ENCODE measurements around the gene POLRMT.

POLRMT gene

DNA sequence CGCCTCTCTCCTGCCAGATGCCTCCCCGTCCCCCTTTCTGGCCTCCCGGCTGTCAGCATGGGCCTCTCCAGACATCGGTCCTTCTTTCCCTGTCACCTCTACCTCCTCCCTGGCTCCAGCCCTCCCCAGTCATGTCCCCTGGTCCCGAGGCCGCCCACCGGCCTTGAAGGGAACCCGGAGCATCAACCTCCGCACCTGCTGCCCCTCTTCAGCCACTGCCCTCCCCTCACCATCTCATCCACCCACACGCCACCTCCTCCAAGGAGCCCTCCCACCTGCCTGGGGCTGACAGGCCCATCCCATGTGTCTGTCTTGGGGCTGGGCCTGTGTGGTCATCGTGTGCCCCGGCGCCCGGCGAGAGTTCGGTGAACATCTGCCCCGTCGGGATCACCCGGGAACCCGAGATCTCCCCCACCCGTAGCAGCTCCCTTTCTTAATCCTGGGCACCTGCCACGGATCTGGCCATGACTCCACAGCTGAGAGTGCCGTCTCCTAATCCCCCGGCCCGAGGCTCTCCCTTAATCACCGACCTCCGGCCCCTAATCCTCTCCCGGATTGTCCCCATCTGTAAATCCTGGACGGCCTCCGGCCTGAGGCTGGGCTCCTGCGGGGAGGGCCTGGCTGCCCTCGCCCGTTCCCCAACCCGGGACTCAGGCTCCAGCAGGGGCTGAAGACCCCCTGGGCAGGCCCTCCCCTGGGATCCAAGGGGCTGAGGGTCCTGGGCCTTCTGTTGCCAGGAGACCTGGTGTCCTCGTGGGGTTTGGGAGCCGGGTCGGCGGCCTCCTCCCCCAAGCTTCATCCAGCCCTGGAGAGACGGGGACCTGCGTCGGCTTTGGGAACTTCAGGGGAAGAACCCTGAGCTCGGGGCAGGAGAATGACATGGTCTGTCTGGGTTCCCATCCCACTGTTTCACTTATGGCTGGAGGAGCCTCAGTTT, 37.7 kb downstream of the POLRMT start:
- in situ Hi-C loops (cut with HindIII; ENCODE audit: low sequenced_read_pairs), result no loop called here
- TF ChIP-seq, protein P1, sequence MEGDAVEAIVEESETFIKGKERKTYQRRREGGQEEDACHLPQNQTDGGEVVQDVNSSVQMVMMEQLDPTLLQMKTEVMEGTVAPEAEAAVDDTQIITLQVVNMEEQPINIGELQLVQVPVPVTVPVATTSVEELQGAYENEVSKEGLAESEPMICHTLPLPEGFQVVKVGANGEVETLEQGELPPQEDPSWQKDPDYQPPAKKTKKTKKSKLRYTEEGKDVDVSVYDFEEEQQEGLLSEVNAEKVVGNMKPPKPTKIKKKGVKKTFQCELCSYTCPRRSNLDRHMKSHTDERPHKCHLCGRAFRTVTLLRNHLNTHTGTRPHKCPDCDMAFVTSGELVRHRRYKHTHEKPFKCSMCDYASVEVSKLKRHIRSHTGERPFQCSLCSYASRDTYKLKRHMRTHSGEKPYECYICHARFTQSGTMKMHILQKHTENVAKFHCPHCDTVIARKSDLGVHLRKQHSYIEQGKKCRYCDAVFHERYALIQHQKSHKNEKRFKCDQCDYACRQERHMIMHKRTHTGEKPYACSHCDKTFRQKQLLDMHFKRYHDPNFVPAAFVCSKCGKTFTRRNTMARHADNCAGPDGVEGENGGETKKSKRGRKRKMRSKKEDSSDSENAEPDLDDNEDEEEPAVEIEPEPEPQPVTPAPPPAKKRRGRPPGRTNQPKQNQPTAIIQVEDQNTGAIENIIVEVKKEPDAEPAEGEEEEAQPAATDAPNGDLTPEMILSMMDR (IDR thresholded peaks at IDR 0.05; ENCODE audit: low read depth, low read length, missing control alignments), result no peak
- H3K4me3 ChIP-seq (ENCODE audit: low read depth, low read length), result no peak overlapping the region
- DNase-seq (ENCODE audit: low read depth), result no peak

DNA sequence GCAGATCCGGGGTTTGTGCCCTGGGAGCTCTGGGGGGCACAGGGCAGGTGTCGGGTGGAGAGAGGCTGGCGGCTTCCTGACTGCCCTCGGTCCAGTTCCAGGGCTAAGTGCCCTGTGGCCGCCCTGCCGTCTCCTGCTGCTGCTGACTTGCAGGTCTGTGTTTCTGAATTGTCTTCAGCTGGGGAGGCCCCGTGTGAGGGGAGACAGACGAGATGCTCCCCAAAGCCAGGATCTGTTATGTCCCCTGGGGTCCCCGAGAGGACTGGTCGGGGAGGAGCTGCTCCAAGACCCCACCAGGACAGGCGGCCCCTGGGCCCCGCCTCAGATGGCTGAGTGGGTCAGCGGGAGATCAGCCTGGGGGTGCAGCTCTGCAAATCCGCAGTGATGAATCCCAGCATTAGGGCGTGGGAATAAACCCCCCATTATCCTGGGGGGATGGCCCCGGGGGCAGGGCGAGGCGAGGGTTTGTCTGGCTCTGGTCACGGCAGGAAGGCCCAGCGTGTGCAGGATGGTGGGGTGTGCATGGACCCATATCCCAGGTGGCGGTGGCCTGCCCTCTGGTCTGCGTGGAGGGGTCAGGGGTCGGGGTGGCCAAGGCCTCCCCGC, 39.0 kb downstream of the POLRMT start:
- TF ChIP-seq, protein P1 (IDR thresholded peaks at IDR 0.05; ENCODE audit: low read depth, low read length, missing control alignments), result no peak
- H3K4me3 ChIP-seq (ENCODE audit: low read depth, low read length), result no peak overlapping the region
- in situ Hi-C loops (cut with HindIII; ENCODE audit: low sequenced_read_pairs), result no loop called here
- DNase-seq (ENCODE audit: low read depth), result no peak

DNA sequence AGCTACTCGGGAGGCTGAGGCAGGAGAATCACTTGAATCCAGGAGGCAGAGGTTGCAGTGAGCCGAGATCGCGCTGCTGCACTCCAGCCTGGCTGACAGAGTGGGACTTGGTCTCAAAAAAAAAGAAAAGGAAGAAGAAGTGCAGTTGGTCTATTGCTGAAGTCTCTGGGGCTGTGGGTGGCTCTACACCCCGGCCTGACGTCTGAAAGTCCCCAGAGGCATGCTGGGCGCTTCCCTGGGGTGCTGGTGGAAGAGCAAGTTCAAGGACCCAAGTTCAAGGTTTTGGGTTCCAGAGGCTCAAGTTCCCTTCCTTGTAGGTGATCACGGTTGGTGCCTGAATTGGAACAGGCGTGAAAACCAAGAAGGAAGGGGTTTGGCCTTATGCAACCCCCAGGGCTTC, 39.8 kb downstream of the POLRMT start:
- H3K4me3 ChIP-seq (ENCODE audit: low read depth, low read length), result no peak overlapping the region
- in situ Hi-C loops (cut with HindIII; ENCODE audit: low sequenced_read_pairs), result no loop called here
- TF ChIP-seq, protein P1 (IDR thresholded peaks at IDR 0.05; ENCODE audit: low read depth, low read length, missing control alignments), result no peak
- DNase-seq (ENCODE audit: low read depth), result no peak

DNA sequence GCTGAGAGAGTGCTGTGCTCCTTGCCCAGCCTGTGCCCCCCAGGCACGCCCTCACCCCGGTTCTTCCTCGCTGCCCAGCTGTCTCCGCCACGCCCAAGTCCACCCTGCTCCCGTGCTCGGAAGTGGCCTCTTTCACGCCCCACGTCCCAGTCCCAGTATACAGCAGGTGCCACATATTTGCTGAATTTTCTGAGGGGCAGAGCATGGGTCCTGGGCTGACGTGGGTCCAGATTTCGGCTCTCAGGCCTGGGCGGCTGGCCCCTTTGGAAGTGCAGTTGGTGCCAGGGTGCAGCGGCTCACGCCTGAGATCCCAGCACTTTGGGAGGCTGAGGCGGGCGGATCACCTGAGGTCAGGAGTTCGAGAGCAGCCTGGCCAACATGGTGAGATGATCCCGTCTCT, 40.3 kb downstream of the POLRMT start:
- DNase-seq (ENCODE audit: low read depth), result no peak
- in situ Hi-C loops (cut with HindIII; ENCODE audit: low sequenced_read_pairs), result no loop called here
- TF ChIP-seq, protein P1 (IDR thresholded peaks at IDR 0.05; ENCODE audit: low read depth, low read length, missing control alignments), result no peak
- H3K4me3 ChIP-seq (ENCODE audit: low read depth, low read length), result no peak overlapping the region

DNA sequence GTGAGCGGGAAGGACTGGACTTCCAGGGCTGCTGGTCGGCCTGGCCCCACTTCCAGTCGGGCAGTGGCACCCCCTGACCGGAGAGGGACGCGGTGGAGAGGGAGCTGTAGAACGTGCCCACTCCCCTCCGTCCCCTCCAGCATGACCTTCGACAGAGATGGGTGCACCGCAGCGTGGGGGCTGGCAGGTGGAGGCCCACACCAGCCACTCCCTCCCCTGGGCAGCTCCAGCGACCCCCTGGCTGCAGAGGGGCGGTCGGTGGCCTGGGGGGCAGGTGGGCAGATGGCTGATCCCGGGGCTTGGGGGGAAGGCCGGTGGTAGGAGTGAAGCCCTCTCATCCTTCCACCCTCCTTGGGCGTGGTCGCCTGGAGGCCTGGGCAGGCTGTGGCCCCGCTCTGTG, 41.2 kb downstream of the POLRMT start:
- no peak overlapping the region for H3K4me3 ChIP-seq (ENCODE audit: low read depth, low read length)
- in situ Hi-C loops (cut with HindIII; ENCODE audit: low sequenced_read_pairs), result no loop called here
- no peak for DNase-seq (ENCODE audit: low read depth)
- TF ChIP-seq, protein P1 (IDR thresholded peaks at IDR 0.05; ENCODE audit: low read depth, low read length, missing control alignments), result no peak

DNA sequence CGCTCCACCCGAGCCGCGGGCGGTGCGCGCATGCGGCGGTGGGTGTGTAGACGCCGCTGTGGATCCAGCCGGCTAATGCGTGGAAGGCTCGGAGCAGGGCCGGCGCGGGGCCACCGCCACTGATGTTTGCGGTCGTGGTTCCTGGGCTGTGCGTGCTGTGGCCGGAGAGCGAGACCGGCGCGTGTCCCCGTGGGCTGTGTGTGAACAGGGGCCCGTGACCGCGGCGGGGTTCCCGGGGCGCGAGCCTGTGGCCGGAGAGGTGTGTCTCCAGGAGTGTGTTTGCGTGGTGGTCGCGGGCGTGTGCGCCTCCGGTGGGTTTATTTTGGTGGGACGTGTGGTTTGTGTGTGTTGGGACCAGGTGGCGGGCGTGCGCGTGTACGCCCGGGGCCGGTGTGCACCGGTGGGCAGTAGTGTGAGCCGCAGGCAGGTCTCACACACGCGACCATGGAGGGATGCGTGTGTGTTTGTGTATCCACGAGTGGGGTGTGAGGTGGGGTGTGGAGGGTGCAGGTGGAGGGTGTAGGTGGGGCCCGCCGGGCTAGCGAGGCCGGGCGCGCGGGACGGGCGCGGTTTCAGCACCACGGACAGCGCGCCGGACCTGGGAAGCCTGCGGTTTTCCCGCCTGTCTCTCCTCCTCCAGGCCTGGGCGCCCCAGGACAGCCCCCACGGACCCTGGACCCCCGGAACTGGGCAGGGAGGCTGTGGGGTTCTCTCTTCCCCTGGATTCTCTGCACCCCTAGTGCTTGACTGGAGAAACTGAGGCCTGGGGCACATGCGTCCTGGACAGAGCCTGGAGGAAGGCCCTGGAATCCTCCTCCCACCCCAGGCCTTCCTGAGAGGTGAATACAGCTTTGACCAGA, 42.0 kb downstream of the POLRMT start:
- H3K4me3 ChIP-seq (ENCODE audit: low read depth, low read length), result peak overlapping the region; percentile 34
- in situ Hi-C loops (cut with HindIII; ENCODE audit: low sequenced_read_pairs), result no loop called here
- no peak for DNase-seq (ENCODE audit: low read depth)
- TF ChIP-seq, protein P1 (IDR thresholded peaks at IDR 0.05; ENCODE audit: low read depth, low read length, missing control alignments), result no peak

Measured in astrocyte of the cerebellum (primary cell).